ENCODE results near the gene AURKA. TPM values are rescaled to one million over a fixed set of nuclear protein-coding genes. Genes with fewer than 3 reads are reported as not detected.
"Not testable (repeated sequence)": the region's sequence is repeated elsewhere in the genome, so short reads cannot be mapped to it uniquely, and the experiment has no call there.

AURKA gene
- total and polyA plus RNA-seq, 11 donors = 2.2 to 19.5 (median 6.3) TPM

DNA sequence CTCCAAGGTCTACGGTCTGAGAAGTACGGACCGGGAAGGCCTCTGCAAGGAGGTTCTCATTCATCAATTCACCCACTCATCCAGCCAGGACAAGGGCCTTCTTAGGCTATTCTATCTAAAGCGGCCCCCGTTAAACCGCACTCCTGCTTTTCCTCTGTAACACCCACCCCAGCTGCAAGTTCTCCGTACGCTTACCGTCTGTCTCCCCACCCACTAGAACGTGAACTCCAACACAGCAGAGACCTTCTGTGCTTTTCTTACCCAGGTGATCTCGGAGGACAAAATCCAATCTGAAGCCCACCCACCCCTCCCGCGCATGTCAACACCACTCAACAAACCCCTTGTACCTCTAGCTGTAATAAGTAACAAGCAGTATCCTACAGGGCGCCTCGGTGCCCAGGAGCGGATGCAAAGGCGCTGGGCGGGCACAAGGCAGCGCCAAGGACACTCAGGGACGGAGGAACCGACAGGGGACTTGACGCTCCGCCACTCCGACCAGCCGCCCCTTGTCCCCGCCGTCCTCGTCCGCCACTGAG, 351 bp downstream of the AURKA start:
- H3K27ac ChIP-seq = peak overlapping the region; percentile 61 to 94 (median 88)
- intact Hi-C loops (cut with DNase I) = loop anchor here in 7 of 10 donors (1.0 to 10.0 kb wide), 7 partner anchors 32 to 183 kb away; partner anchors contain the start of genes RTF2 (in 6 of the 7) and FAM210B (in 2 of the 7)
- TF ChIP-seq, protein P1, sequence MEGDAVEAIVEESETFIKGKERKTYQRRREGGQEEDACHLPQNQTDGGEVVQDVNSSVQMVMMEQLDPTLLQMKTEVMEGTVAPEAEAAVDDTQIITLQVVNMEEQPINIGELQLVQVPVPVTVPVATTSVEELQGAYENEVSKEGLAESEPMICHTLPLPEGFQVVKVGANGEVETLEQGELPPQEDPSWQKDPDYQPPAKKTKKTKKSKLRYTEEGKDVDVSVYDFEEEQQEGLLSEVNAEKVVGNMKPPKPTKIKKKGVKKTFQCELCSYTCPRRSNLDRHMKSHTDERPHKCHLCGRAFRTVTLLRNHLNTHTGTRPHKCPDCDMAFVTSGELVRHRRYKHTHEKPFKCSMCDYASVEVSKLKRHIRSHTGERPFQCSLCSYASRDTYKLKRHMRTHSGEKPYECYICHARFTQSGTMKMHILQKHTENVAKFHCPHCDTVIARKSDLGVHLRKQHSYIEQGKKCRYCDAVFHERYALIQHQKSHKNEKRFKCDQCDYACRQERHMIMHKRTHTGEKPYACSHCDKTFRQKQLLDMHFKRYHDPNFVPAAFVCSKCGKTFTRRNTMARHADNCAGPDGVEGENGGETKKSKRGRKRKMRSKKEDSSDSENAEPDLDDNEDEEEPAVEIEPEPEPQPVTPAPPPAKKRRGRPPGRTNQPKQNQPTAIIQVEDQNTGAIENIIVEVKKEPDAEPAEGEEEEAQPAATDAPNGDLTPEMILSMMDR (IDR thresholded peaks at IDR 0.05) = no peak
- no peak for TF ChIP-seq POLR2A (IDR thresholded peaks at IDR 0.05)
- DNase-seq (no peak), ATAC-seq (peak; percentile 5 to 39 (median 34))
- H3K4me3 ChIP-seq = peak overlapping the region; percentile 64 to 93 (median 80)
- WGBS, 4 donors = 0 to 1% (median 1%) methylated on average over 26 to 29 of the region's 29 CpGs
- H3K4me1 ChIP-seq = peaks cover 0 to 32% (median 20%) of the 10 kb centered on the region in 12 donors
- no peaks in the 10 kb centered on the region for H3K27me3 ChIP-seq
- peaks cover 0 to 34% (median 14%) of the 10 kb centered on the region in 9 donors for H3K36me3 ChIP-seq
- no peaks in the 10 kb centered on the region for H3K9me3 ChIP-seq

DNA sequence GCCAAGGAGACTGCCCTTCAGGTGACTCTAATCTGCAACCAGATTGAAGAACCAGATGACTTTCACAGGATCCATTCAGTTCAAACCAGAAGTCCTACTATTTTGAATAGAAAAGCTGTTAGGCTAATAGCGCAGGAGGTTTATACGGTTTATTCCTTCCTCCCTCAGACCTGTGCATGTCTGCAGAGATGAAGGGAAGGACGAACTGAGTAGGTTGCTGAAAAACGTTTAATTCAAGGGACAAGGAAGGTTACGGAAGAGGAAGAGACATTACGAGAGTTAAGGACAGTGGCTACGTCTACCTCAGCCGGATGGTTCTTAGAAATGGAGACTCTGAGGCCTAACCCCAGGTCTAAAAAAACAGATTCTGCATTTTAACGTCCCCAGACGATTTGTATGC, 978 bp downstream of the AURKA start:
- Histone ChIP-seq H3K27me3 (no peaks in the 10 kb centered on the region), H3K27ac (no peak overlapping the region), H3K9me3 (no peaks in the 10 kb centered on the region), H3K4me3 (peak overlapping the region in 10 of 12 donors; percentile 73 to 93 (median 84)), H3K36me3 (peaks cover 0 to 34% (median 9%) of the 10 kb centered on the region in 9 donors), H3K4me1 (peaks cover 0 to 32% (median 20%) of the 10 kb centered on the region in 12 donors)
- TF ChIP-seq, protein P1 (IDR thresholded peaks at IDR 0.05) = no peak
- no peak for TF ChIP-seq POLR2A (IDR thresholded peaks at IDR 0.05)
- ATAC-seq = no peak
- DNase-seq = no peak
- intact Hi-C loops (cut with DNase I) = loop anchor here in 3 of 10 donors (5.0 to 10.0 kb wide), 3 partner anchors 34 to 184 kb away; partner anchors contain the start of genes FAM210B (in 1 of the 3) and RTF2 (in 1 of the 3)
- 19 to 28% (median 25%) methylated on average over 10 of the region's 10 CpGs for WGBS, 4 donors

DNA sequence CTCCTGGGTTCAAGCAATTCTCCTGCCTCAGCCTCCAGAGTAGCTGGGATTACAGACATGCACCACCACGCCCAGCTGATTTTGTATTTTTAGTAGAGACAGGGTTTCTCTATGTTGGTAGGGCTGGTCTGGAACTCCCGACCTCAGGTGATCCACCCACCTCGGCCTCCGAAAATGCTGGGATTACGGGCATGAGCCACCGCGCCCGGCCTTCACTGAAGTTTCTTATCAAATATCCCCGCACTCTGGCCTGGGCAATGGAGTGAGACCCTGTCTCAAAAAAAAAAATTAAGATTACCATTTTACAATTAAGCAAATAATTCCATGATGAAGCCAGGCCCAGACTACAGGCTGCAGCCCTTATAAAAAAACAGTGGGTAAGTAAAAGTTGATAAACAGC, 1.6 kb downstream of the AURKA start:
- not testable (repeated sequence) for H3K27me3 ChIP-seq, H3K27ac ChIP-seq, DNase-seq, ATAC-seq, H3K9me3 ChIP-seq
- intact Hi-C loops (cut with DNase I) = loop anchor here in 3 of 10 donors (5.0 to 10.0 kb wide), 3 partner anchors 33 to 184 kb away; partner anchors contain the start of genes FAM210B (in 1 of the 3) and RTF2 (in 1 of the 3)
- 96 to 98% (median 97%) methylated on average over 9 of the region's 9 CpGs for WGBS, 4 donors
- H3K4me1 ChIP-seq = peaks cover 0 to 32% (median 20%) of the 10 kb centered on the region in 12 donors
- peaks cover 0 to 33% (median 5%) of the 10 kb centered on the region in 9 donors for H3K36me3 ChIP-seq
- peak overlapping the region in 1 of 12 donors; percentile 86 for H3K4me3 ChIP-seq

DNA sequence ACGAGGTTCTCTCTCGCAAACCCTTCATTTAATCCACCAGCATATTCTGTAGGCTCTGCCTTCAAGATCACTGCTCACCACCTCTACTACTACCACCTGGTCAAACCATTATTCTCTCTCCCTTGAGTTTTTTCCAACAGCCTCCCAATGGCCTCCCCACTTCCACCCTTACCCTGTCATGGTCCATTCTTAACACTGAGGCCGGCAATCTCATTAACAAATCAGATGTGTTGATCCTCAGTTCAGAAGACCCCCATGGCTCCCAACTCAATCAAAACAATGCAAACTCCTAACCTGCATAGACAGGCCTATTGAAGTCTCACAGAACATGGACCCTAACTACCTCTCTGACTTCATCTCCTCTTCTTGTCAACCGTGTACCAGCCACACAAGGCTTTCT, 2.2 kb downstream of the AURKA start:
- TF ChIP-seq POLR2A (IDR thresholded peaks at IDR 0.05) = no peak
- Histone ChIP-seq H3K4me3 (no peak overlapping the region), H3K4me1 (peaks cover 0 to 29% (median 20%) of the 10 kb centered on the region in 12 donors), H3K27ac (no peak overlapping the region), H3K9me3 (no peaks in the 10 kb centered on the region), H3K36me3 (peaks cover 0 to 28% (median 0%) of the 10 kb centered on the region in 9 donors), H3K27me3 (no peaks in the 10 kb centered on the region)
- ATAC-seq = no peak
- intact Hi-C loops (cut with DNase I) = loop anchor here in 3 of 10 donors (5.0 to 10.0 kb wide), 3 partner anchors 33 to 185 kb away; partner anchors contain the start of genes FAM210B (in 1 of the 3) and RTF2 (in 1 of the 3)
- WGBS, 4 donors = 92 to 95% (median 94%) methylated on average over 4 of the region's 4 CpGs
- DNase-seq = no peak

DNA sequence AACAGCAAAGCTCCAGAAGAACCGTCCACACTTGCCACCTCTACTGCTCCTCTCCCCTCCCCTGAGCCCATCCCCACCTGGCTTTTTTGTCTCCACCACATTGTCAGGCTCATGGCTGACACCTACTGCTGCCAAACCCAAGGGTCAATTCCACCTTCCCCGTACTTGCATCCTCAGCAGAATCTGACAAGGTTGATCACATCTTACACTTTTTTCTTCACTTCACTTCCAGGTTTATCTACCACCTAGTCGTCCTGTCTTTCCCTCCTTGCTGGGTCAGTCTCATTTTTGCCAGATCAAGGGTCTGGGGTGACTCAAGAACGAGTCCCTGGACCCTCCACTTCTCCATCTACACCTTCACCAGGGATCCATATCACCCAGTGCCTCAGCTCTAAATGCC, 3.1 kb downstream of the AURKA start:
- TF ChIP-seq, protein P1 (IDR thresholded peaks at IDR 0.05) = no peak
- no peak for TF ChIP-seq POLR2A (IDR thresholded peaks at IDR 0.05)
- WGBS, 4 donors = 75 to 94% (median 84%) methylated on average over 4 of the region's 4 CpGs
- H3K9me3 ChIP-seq = no peaks in the 10 kb centered on the region
- DNase-seq (no peak), ATAC-seq (no peak)
- H3K27ac ChIP-seq = no peak overlapping the region
- peaks cover 0 to 28% (median 0%) of the 10 kb centered on the region in 9 donors for H3K36me3 ChIP-seq
- no peaks in the 10 kb centered on the region for H3K27me3 ChIP-seq
- peaks cover 0 to 20% (median 15%) of the 10 kb centered on the region in 12 donors for H3K4me1 ChIP-seq
- no peak overlapping the region for H3K4me3 ChIP-seq
- intact Hi-C loops (cut with DNase I) = no loop called here
